HCT116 (cell line): ENCODE results near the gene RNF31. TPM values are rescaled to one million over a fixed set of nuclear protein-coding genes. Genes with fewer than 3 reads are reported as not detected.
A peak's percentile ranks its signal among the peaks of the same experiment; 100 is the strongest.

ENCODE experiments used
- ATAC-seq: fragments of 200-7000 bp; cut with Tn5 transposase; 2 replicates; pipeline ENCODE4 v1.9.1; 2020; ENCODE audit warnings: mild to moderate bottlenecking, moderate library complexity
- BruUV-seq: library from RNA; stranded (reverse); fragments of 400-500 nt; replicated peaks from 2 replicates; lab custom pipeline; 2021; lab: Mats Ljungman, UMichigan
- CTCF ChIA-PET: fragments of 300-600 bp; sonication (Branson Sonifier 250); formaldehyde crosslinking; loops from one replicate; lab custom pipeline; 2021; ENCODE audit warnings: antibody characterized with exemption; lab: Charles Lee
- POLR2A ChIA-PET: fragments of 300-600, 350-600 bp; sonication (Branson Sonifier 250); formaldehyde crosslinking; loops from one replicate; lab custom pipeline; 2021; ENCODE audit warnings: antibody characterized with exemption; lab: Charles Lee
- RAD21 ChIA-PET, 2 experiments: fragments of 300-600 bp; sonication (Branson Sonifier 250); formaldehyde crosslinking; loops; one replicate each; lab custom pipeline; 2023; ENCODE audit warnings: low total read pairs in 2 of 2; ENCODE audit not compliant: uncharacterized antibody in 2 of 2, unreplicated experiment in 2 of 2, low non-redundant PET in 1 of 2; lab: Charles Lee
- DNase-seq: peaks from one replicate; pipeline ENCODE4 v3.0.0-alpha.2; 2010; ENCODE audit warnings: low read depth, low spot score
- H2AFZ ChIP-seq: fragments of 200-600 bp; shearing (Covaris generic), sonication (generic); 2 replicates; pipeline ENCODE4 v1.6.1; 2017; ENCODE audit warnings: low read depth, mixed run types, mixed read lengths, antibody characterized with exemption, low read length; ENCODE audit not compliant: poor library complexity, severe bottlenecking
- H3K27ac ChIP-seq: 2 replicates; pipeline ENCODE4 v1.5.1; 2012; ENCODE audit warnings: low read depth, low read length
- H3K27me3 ChIP-seq: fragments of 200-600 bp; sonication (generic); 2 replicates; pipeline ENCODE4 v1.6.1; 2016; ENCODE audit warnings: mixed run types, low read length, mixed read lengths; ENCODE audit not compliant: insufficient read depth
- H3K36me3 ChIP-seq, 2 experiments: fragments of 200-500 bp in 1 of 2; fragments of 200-600 bp in 1 of 2; sonication (Bioruptor generic) in 1 of 2; sonication (generic) in 1 of 2; 2 replicates each; pipeline versions ENCODE4 v1.5.1 to v1.6.1; 2014 to 2016; ENCODE audit warnings: low read length in 2 of 2, inconsistent platforms in 1 of 2, mixed read lengths in 1 of 2, mixed run types in 1 of 2; ENCODE audit not compliant: insufficient read depth in 2 of 2, control insufficient read depth in 1 of 2
- H3K4me1 ChIP-seq, 2 experiments: fragments of 200-600 bp in 1 of 2; sonication (generic) in 1 of 2; 2 replicates each; pipeline versions ENCODE4 v1.5.1 to v1.6.1; 2012 to 2017; ENCODE audit warnings: low read length in 2 of 2, inconsistent platforms in 1 of 2, mild to moderate bottlenecking in 1 of 2, mixed read lengths in 1 of 2, mixed run types in 1 of 2, moderate library complexity in 1 of 2; ENCODE audit not compliant: insufficient read depth in 2 of 2, control insufficient read depth in 1 of 2
- H3K4me2 ChIP-seq: fragments of 200-600 bp; sonication (generic); 2 replicates; pipeline ENCODE4 v1.6.1; 2017; ENCODE audit warnings: mixed run types, low read length, mixed read lengths
- H3K4me3 ChIP-seq, 2 experiments: fragments of 200-600 bp in 1 of 2; sonication (generic) in 1 of 2; replicated peaks in 1 of 2; 2 replicates each; pipeline ENCODE4 v1.5.1; 2011 to 2016; ENCODE audit warnings: low read length in 2 of 2, control low read depth in 1 of 2, low read depth in 1 of 2, mild to moderate bottlenecking in 1 of 2, mixed read lengths in 1 of 2, mixed run types in 1 of 2
- H3K79me2 ChIP-seq: fragments of 200-600 bp; sonication (generic); 2 replicates; pipeline ENCODE4 v1.6.1; 2017; ENCODE audit warnings: mild to moderate bottlenecking, mixed run types, low read length, moderate library complexity, mixed read lengths; ENCODE audit not compliant: insufficient read depth
- H3K9ac ChIP-seq: fragments of 200-600 bp; sonication (generic); 2 replicates; pipeline ENCODE4 v1.6.1; 2016; ENCODE audit warnings: low read length, mixed read lengths
- H3K9me2 ChIP-seq: fragments of 200-600 bp; sonication (generic), shearing (Covaris generic); 2 replicates; pipeline ENCODE4 v1.6.1; 2017; ENCODE audit warnings: mixed run types, mild to moderate bottlenecking, moderate library complexity; ENCODE audit not compliant: insufficient read depth
- H3K9me3 ChIP-seq, 2 experiments: fragments of 200-500 bp in 1 of 2; fragments of 200-600 bp in 1 of 2; sonication (Bioruptor generic) in 1 of 2; sonication (generic) in 1 of 2; 2 replicates each; pipeline ENCODE4 v1.6.1; 2014 to 2017; ENCODE audit warnings: low read length in 2 of 2, mixed read lengths in 2 of 2, inconsistent platforms in 1 of 2, low read depth in 1 of 2, mild to moderate bottlenecking in 1 of 2, mixed run types in 1 of 2, moderate library complexity in 1 of 2; ENCODE audit not compliant: control insufficient read depth in 1 of 2, insufficient read depth in 1 of 2
- H4K20me1 ChIP-seq: fragments of 200-600 bp; sonication (generic), shearing (Covaris generic); 2 replicates; pipeline ENCODE4 v1.6.1; 2017; ENCODE audit warnings: mixed run types, mild to moderate bottlenecking, moderate library complexity; ENCODE audit not compliant: insufficient read depth
- CEBPB ChIP-seq: IDR thresholded peaks from 2 replicates; pipeline ENCODE4 v1.6.1; 2012; ENCODE audit warnings: low read depth
- EGR1 ChIP-seq: IDR thresholded peaks from 2 replicates; pipeline ENCODE4 v1.6.1; 2012; ENCODE audit warnings: low read depth
- EZH2 ChIP-seq: fragments of 200-600 bp; sonication (generic); IDR thresholded peaks from 2 replicates; pipeline ENCODE4 v1.6.1; 2017; ENCODE audit warnings: antibody characterized with exemption, mixed run types
- FOSL1 ChIP-seq: IDR thresholded peaks from 2 replicates; pipeline ENCODE4 v1.6.1; 2012; ENCODE audit warnings: low read depth
- POLR2A ChIP-seq: IDR thresholded peaks from 2 replicates; pipeline ENCODE4 v1.7.0; 2011; ENCODE audit warnings: borderline replicate concordance; ENCODE audit not compliant: insufficient read depth, insufficient read length; ENCODE audit errors: extremely low read depth
- POLR2AphosphoS5 ChIP-seq: IDR thresholded peaks from 2 replicates; pipeline ENCODE4 v1.6.1; 2011; ENCODE audit warnings: mild to moderate bottlenecking, low read depth, low read length, moderate library complexity
- RAD21 ChIP-seq: IDR thresholded peaks from 2 replicates; pipeline ENCODE4 v1.6.1; 2012; ENCODE audit warnings: low read depth, mild to moderate bottlenecking
- SP1 ChIP-seq: IDR thresholded peaks from 2 replicates; pipeline ENCODE4 v1.6.1; 2012; ENCODE audit warnings: low read depth
- TCF7L2 ChIP-seq: IDR thresholded peaks from 2 replicates; pipeline ENCODE4 v1.7.0; 2011; ENCODE audit warnings: borderline replicate concordance, inconsistent platforms; ENCODE audit not compliant: insufficient read depth, insufficient read length; ENCODE audit errors: extremely low read depth
- YY1 ChIP-seq: IDR thresholded peaks from 2 replicates; pipeline ENCODE4 v1.6.1; 2011; ENCODE audit warnings: low read length, low read depth, moderate library complexity, mild to moderate bottlenecking; ENCODE audit not compliant: insufficient replicate concordance; ENCODE audit errors: extremely low read depth
- ZBTB33 ChIP-seq: IDR thresholded peaks from 2 replicates; pipeline ENCODE4 v1.6.1; 2011; ENCODE audit warnings: mild to moderate bottlenecking, low read length, moderate library complexity; ENCODE audit not compliant: insufficient replicate concordance; ENCODE audit errors: extremely low read depth
- ZFX ChIP-seq: fragments of 450-650 bp; IDR thresholded peaks from 2 replicates; pipeline ENCODE4 v1.6.1; 2017
- intact Hi-C: fragments of 100-400 bp; cut with micrococcal nuclease; formaldehyde crosslinking; loops from 2 replicates; pipeline ENCODE4 v1.10.0; 2022
- total RNA-seq: library from RNA; stranded (reverse); gene quantifications from one replicate; pipeline ENCODE4 v1.2.1, GENCODE V29; 2021; ENCODE audit not compliant: unreplicated experiment

The RNF31 gene
- total RNA-seq, 1 experiment from 2014 or later, result 78.0 TPM

DNA sequence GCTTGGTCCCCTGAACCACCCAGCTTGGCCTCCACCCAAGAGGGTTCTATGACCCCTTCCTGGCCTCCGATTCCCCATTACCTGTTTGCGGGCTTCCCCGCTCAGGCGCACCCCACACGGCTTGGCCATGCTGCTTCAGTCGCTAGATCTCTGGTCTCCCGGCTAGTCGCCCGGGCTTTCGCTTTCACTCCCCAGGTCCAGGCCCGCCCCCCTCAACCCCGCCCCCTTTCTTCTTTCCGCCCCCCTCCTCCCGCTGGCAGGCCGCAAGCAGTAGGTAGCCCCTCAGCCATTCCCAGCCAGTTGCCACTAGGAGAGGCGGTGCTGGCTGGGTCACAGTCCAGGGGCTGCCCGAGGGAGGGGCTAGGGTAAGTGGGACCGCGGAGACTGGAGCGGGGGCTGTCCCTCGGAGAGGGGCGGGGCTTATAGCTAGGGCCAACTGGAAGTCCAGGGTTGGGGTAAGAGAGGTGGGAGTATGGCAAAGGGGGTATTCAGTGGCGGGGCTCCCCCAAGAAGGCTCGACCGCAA lies 783 bp upstream of the RNF31 start, which contains the start of gene PSME2 (continued):
- TF ChIP-seq RAD21, result no peak
- TF ChIP-seq FOSL1, result no peak
- TF ChIP-seq POLR2AphosphoS5, result peak; percentile 71; the same call in 1 of the 2 replicates
- no peak for TF ChIP-seq TCF7L2
- TF ChIP-seq EZH2, result no peak
- TF ChIP-seq SP1, result no peak
- TF ChIP-seq YY1, result peak; percentile 42
- peak; percentile 48 for TF ChIP-seq POLR2A
- TF ChIP-seq ZBTB33, result no peak
- no peak for TF ChIP-seq EGR1

DNA sequence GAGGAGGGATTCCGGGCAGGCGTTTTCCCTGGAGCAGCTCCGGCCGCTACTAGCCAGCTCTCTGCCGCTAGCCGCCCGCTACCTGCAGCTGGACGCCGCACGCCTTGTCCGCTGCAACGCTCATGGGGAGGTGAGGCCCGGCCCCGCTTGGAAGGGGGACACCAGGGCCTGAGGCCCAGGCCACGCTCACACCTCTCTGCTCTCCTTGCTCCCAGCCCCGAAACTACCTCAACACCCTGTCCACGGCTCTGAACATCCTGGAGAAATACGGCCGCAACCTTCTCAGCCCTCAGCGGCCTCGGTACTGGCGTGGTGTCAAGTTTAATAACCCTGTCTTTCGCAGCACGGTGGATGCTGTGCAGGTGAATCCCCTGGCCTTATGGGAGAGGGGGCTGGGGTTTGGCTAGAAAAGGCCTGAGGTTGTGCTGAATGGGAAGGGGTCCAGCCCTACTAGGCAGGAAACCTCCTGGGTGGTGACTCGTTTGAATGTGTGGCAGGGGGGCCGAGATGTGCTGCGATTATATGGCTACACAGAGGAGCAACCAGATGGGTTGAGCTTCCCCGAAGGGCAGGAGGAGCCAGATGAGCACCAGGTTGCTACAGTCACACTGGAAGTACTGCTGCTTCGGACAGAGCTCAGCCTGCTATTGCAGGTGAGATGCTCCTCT lies 597 bp downstream of the RNF31 start:
- Histone ChIP-seq H3K27ac (peak overlapping the region; percentile 95), H3K36me3 (peaks cover 35 to 40% of the 10 kb centered on the region in 2 experiments), H3K27me3 (no peaks in the 10 kb centered on the region), H3K4me3 (peak overlapping the region; percentile 97 to 99), H3K4me1 (peaks cover 13 to 17% of the 10 kb centered on the region in 2 experiments), H3K9me3 (no peaks in the 10 kb centered on the region), H3K4me2 (peak overlapping the region; percentile 92), H4K20me1 (no peaks in the 10 kb centered on the region), H3K9ac (peak overlapping the region; percentile 86), H3K9me2 (no peaks in the 10 kb centered on the region)
- POLR2A ChIA-PET, result interaction anchor here (2.0 kb wide), 1 partner anchor 13 kb away, joined by 18 read pairs; the partner anchor contains the start of gene IRF9
- intact Hi-C loops, result no loop called here
- RAD21 ChIA-PET, result no interaction called here
- CTCF ChIA-PET, result interaction anchor here (2.1 to 3.9 kb wide), 2 partner anchors 13 to 90 kb away, joined by 7 to 19 read pairs; partner anchors contain the start of gene IRF9
- no peak for TF ChIP-seq CEBPB
- TF ChIP-seq ZFX, result peak; percentile 66; the same call in 1 of the 2 replicates
- TF ChIP-seq, all 23 proteins: peak for 1
- DNase-seq, result no peak
- H2AFZ ChIP-seq, result no peak overlapping the region
- no peak for ATAC-seq
- peaks cover 58% of the 10 kb centered on the region for H3K79me2 ChIP-seq
- BruUV-seq, result TSS peak; percentile 51
